ENCODE measurements around the gene SERPINA9. TPM values are rescaled to one million over a fixed set of nuclear protein-coding genes. Genes with fewer than 3 reads are reported as not detected.
A peak's percentile ranks its signal among the peaks of the same experiment; 100 is the strongest.
"Not testable (repeated sequence)": the region's sequence is repeated elsewhere in the genome, so short reads cannot be mapped to it uniquely, and the experiment has no call there.

The SERPINA9 gene
- total RNA-seq, 1 donor from 2014 or later: not detected

DNA sequence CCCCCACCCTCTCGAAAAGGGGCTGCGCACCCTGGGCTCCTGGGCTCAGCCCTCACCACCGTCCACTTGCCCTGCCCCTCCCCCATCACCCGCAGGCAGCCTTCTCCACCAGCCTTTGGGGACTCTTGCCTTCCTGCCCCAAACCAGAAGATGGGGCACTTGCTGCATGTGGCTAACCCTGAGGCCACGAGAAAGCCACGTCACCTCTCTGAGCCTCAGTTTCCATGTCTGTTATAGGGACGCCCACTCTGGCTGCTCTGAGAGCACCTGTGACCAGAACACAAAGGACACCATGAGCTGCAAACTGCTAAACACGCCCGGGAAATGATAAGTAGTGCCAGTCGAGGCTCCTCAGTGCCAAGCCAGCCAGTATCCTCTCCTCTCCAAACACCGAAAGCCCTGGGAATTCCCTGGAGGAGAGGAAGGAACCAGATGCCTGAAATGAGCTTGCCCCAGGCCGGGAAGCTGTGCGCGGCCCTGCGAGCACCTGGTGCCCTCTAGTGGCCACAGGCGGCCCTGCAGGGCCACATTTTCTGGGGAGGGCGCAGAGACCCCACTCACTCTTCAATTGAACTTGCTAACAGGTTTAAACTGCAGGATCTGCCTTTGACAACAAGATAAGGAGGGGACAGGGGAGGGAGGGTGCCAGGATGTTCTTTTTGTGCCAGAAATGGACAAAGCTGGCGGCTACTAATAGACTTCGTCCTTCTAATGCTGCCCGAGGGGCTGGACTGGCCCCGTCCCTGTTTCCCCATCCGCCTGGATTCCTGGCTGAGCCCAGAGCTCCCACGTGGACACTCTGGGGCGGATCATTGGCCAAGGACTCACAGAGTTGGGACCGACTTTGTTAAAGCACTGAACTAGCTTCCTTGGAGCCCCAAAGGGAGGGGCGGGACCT lies 10.2 kb upstream of the SERPINA9 start:
- no peak overlapping the region for H3K4me3 ChIP-seq
- H3K27me3 ChIP-seq (ENCODE audit: low read depth): peaks cover 19% of the 10 kb centered on the region
- H3K27ac ChIP-seq: no peak overlapping the region
- peaks cover 6% of the 10 kb centered on the region for H3K4me1 ChIP-seq
- intact Hi-C loops (cut with DNase I): no loop called here
- peak; percentile 82 to 87 for ATAC-seq
- H3K36me3 ChIP-seq: no peaks in the 10 kb centered on the region
- no peaks in the 10 kb centered on the region for H3K9me3 ChIP-seq
- TF ChIP-seq CTCF (IDR thresholded peaks at IDR 0.05): peak; percentile 99
- peak; percentile 66 for DNase-seq

DNA sequence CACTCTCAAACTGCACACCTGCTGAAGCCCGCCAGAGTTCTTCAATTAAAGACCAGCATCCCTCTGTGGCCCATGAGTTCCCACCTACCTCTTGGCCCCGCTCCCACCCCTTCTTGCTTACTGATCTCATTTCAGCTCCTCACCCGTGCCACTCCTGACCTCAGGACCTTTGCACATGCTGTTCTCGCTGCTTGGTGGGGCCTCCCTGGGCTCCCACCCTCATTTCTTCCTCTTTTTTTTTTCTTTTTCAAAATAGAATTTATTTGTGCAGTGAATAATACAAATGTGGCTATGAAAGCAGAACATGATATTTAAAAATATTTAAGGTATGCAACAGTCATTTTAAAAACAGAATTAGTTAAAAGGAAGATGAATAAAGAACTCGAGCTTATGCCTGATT lies 8.5 kb upstream of the SERPINA9 start:
- TF ChIP-seq CTCF (IDR thresholded peaks at IDR 0.05): no peak
- Histone ChIP-seq H3K36me3 (no peaks in the 10 kb centered on the region), H3K4me3 (no peak overlapping the region), H3K4me1 (peaks cover 6% of the 10 kb centered on the region), H3K27me3 (ENCODE audit: low read depth) (peaks cover 19% of the 10 kb centered on the region), H3K9me3 (no peaks in the 10 kb centered on the region), H3K27ac (no peak overlapping the region)
- no peak for ATAC-seq
- intact Hi-C loops (cut with DNase I): no loop called here
- no peak for DNase-seq

- H3K4me3 ChIP-seq: no peak overlapping the region
- TF ChIP-seq CTCF (IDR thresholded peaks at IDR 0.05): no peak
- ATAC-seq (no peak), DNase-seq (no peak)
- H3K36me3 ChIP-seq: no peaks in the 10 kb centered on the region
- H3K4me1 ChIP-seq: peaks cover 6% of the 10 kb centered on the region
- no peaks in the 10 kb centered on the region for H3K9me3 ChIP-seq
- peaks cover 19% of the 10 kb centered on the region for H3K27me3 ChIP-seq (ENCODE audit: low read depth)
- intact Hi-C loops (cut with DNase I): no loop called here
- H3K27ac ChIP-seq: no peak overlapping the region
Observed at GRCh38 chr14:94483729-94484275, 7.8 kb upstream of the SERPINA9 start.

DNA sequence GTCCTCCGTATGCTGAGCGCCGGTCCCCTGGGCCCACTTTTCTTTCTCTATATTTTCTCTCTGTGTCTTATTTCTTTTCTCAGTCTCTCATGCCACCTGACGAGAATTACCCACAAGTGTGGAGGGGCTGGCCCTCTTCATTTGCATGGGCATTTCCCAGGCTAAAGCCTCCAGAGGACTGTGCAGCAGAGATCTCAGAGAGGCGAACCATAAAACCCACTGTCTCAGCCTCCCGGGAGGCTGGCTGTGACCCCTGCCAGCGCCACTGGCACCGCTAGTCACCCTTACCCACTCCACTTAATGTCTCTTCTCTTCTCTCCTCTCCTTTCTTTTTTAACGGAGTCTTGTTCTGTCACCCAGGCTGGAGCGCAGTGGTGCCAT lies 7.1 kb upstream of the SERPINA9 start:
- DNase-seq (no peak), ATAC-seq (no peak)
- H3K27me3 ChIP-seq (ENCODE audit: low read depth): peaks cover 19% of the 10 kb centered on the region
- peaks cover 6% of the 10 kb centered on the region for H3K9me3 ChIP-seq
- no peak overlapping the region for H3K27ac ChIP-seq
- intact Hi-C loops (cut with DNase I): no loop called here
- H3K4me3 ChIP-seq: no peak overlapping the region
- H3K4me1 ChIP-seq: peaks cover 6% of the 10 kb centered on the region
- H3K36me3 ChIP-seq: no peaks in the 10 kb centered on the region
- no peak for TF ChIP-seq CTCF (IDR thresholded peaks at IDR 0.05)

- DNase-seq; H3K4me1 ChIP-seq; intact Hi-C loops (cut with DNase I); H3K36me3 ChIP-seq; H3K9me3 ChIP-seq; H3K4me3 ChIP-seq; ATAC-seq; H3K27ac ChIP-seq: not testable (repeated sequence)
- peaks cover 17% of the 10 kb centered on the region for H3K27me3 ChIP-seq (ENCODE audit: low read depth)
Observed at GRCh38 chr14:94482132-94483070, 6.4 kb upstream of the SERPINA9 start.

All from lower lobe of right lung (tissue), 2 donors.